ENCODE measurements around the gene TUBD1. TPM values are rescaled to one million over a fixed set of nuclear protein-coding genes. Genes with fewer than 3 reads are reported as not detected.

TUBD1 gene
- total and polyA plus RNA-seq, 2 donors from 2014 or later: 6.8 to 11.9 TPM

DNA sequence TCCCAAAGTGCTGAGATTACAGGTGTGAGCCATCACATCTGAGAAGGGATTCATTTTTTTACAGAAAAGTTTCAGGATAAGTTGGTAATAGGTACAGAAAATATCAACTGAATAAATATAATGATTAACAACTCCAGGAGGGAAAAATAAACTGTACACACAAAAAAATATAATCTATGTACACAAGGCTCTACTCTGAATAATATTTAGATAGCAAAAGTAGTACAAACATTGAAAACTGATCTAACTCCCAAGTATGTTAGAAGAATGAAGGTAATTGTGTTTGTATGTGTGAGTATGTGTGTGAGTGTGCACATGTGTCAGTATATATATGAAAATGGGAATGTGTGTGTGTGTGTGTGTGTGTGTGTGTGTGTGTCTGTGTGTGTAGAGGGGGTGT lies 20.4 kb downstream of the TUBD1 start:
- Histone ChIP-seq H3K27me3 (ENCODE audit: control insufficient read depth, insufficient read depth, low read length) (no peaks in the 10 kb centered on the region), H3K36me3 (ENCODE audit: control insufficient read depth in 2 of 3, insufficient read depth in 3 of 3, low read length in 3 of 3) (no peaks in the 10 kb centered on the region), H3K9me3 (ENCODE audit: control insufficient read depth in 2 of 3, insufficient read depth in 1 of 3, low read length in 3 of 3) (no peaks in the 10 kb centered on the region), H3K4me3 (ENCODE audit: low read length in 3 of 3) (no peak overlapping the region), H3K9ac (ENCODE audit: low read length in 3 of 3) (no peak overlapping the region), H3K4me1 (ENCODE audit: control insufficient read depth in 2 of 3, insufficient read depth in 2 of 3, low read depth in 1 of 3, low read length in 3 of 3) (no peaks in the 10 kb centered on the region), H3K27ac (ENCODE audit: low read depth in 2 of 2, low read length in 2 of 2) (no peak overlapping the region)
- DNase-seq (no peak), FAIRE-seq (no peak)
- intact Hi-C loops (cut with DNase I): no loop called here
- TF ChIP-seq, protein P1, sequence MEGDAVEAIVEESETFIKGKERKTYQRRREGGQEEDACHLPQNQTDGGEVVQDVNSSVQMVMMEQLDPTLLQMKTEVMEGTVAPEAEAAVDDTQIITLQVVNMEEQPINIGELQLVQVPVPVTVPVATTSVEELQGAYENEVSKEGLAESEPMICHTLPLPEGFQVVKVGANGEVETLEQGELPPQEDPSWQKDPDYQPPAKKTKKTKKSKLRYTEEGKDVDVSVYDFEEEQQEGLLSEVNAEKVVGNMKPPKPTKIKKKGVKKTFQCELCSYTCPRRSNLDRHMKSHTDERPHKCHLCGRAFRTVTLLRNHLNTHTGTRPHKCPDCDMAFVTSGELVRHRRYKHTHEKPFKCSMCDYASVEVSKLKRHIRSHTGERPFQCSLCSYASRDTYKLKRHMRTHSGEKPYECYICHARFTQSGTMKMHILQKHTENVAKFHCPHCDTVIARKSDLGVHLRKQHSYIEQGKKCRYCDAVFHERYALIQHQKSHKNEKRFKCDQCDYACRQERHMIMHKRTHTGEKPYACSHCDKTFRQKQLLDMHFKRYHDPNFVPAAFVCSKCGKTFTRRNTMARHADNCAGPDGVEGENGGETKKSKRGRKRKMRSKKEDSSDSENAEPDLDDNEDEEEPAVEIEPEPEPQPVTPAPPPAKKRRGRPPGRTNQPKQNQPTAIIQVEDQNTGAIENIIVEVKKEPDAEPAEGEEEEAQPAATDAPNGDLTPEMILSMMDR (IDR thresholded peaks at IDR 0.05; ENCODE audit: borderline replicate concordance, extremely low read depth, insufficient read depth): no peak

DNA sequence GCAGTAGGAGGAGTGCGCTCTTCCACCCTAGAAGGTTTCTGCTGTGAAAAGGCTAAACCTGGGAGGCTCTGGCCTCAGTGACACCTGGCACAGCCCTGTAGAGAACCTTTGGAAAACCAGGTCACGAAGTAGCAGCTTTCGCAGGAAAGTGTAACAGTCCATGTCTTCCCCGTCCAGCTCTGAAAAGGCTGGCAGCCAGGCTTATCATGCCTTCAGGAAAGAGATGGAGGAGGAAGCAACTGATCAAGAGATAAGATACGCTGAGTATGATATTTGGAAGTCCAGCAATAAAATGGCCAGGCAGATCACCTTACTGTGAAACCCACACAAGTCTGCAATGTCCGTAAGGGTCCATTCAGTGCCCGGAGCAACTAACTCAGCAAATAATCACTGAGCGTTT lies 22.3 kb downstream of the TUBD1 start:
- H3K27ac ChIP-seq (ENCODE audit: low read depth in 2 of 2, low read length in 2 of 2): no peak overlapping the region
- H3K4me1 ChIP-seq (ENCODE audit: control insufficient read depth in 2 of 3, insufficient read depth in 2 of 3, low read depth in 1 of 3, low read length in 3 of 3): no peaks in the 10 kb centered on the region
- TF ChIP-seq, protein P1 (IDR thresholded peaks at IDR 0.05; ENCODE audit: borderline replicate concordance, extremely low read depth, insufficient read depth): no peak
- DNase-seq (no peak), FAIRE-seq (no peak)
- no peak overlapping the region for H3K9ac ChIP-seq (ENCODE audit: low read length in 3 of 3)
- no peaks in the 10 kb centered on the region for H3K9me3 ChIP-seq (ENCODE audit: control insufficient read depth in 2 of 3, insufficient read depth in 1 of 3, low read length in 3 of 3)
- H3K36me3 ChIP-seq (ENCODE audit: control insufficient read depth in 2 of 3, insufficient read depth in 3 of 3, low read length in 3 of 3): no peaks in the 10 kb centered on the region
- no peak overlapping the region for H3K4me3 ChIP-seq (ENCODE audit: low read length in 3 of 3)
- intact Hi-C loops (cut with DNase I): no loop called here
- H3K27me3 ChIP-seq (ENCODE audit: control insufficient read depth, insufficient read depth, low read length): no peaks in the 10 kb centered on the region

DNA sequence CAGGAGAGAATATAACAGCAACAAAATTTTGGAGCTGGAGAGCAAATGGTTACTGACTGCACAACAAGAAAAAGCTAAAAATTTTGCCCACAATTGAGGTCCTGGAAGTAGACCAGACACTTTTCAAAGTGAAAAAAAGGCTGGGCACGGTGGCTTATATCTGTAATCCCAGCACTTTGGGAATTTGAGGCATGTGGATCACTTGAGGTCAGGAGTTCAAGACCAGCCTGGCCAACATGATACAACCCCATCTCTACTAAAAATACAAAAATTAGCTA lies 22.9 kb downstream of the TUBD1 start:
- TF ChIP-seq, protein P1 (IDR thresholded peaks at IDR 0.05; ENCODE audit: borderline replicate concordance, extremely low read depth, insufficient read depth): no peak
- no peaks in the 10 kb centered on the region for H3K4me1 ChIP-seq (ENCODE audit: control insufficient read depth in 2 of 3, insufficient read depth in 2 of 3, low read depth in 1 of 3, low read length in 3 of 3)
- no peak for FAIRE-seq

DNA sequence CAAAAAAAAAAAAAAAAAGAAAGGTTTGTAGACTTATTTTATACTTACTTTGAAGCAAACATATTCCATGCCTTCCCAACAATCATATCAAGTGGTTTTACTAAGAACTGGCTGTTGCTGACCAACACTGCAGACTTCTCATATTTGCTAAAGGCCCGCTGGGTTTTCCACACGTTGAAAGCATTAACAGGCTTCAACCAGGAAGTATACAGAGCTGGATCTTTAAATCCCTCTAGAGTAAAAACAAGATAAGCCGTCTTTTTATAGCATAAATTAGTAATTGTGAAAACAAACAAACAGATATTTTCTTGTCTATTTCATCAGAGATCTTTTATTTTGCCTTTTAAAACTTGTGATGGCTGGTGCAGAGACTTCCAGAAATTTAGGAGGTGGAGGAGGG lies 29.1 kb downstream of the TUBD1 start:
- intact Hi-C loops (cut with DNase I): no loop called here
- Histone ChIP-seq H3K27me3 (ENCODE audit: control insufficient read depth, insufficient read depth, low read length) (no peaks in the 10 kb centered on the region), H3K9me3 (ENCODE audit: control insufficient read depth in 2 of 3, insufficient read depth in 1 of 3, low read length in 3 of 3) (no peaks in the 10 kb centered on the region), H3K36me3 (ENCODE audit: control insufficient read depth in 2 of 3, insufficient read depth in 3 of 3, low read length in 3 of 3) (peaks cover 0 to 2% (median 0%) of the 10 kb centered on the region in 3 donors), H3K4me1 (ENCODE audit: control insufficient read depth in 2 of 3, insufficient read depth in 2 of 3, low read depth in 1 of 3, low read length in 3 of 3) (no peaks in the 10 kb centered on the region), H3K27ac (ENCODE audit: low read depth in 2 of 2, low read length in 2 of 2) (no peak overlapping the region), H3K9ac (ENCODE audit: low read length in 3 of 3) (no peak overlapping the region), H3K4me3 (ENCODE audit: low read length in 3 of 3) (no peak overlapping the region)
- FAIRE-seq (no peak), DNase-seq (no peak)
- TF ChIP-seq, protein P1 (IDR thresholded peaks at IDR 0.05; ENCODE audit: borderline replicate concordance, extremely low read depth, insufficient read depth): no peak

More for the DNA sequence above, 22.9 kb downstream of the TUBD1 start:
- peak overlapping the region in 1 of 2 donors; percentile 3 for H3K27ac ChIP-seq (ENCODE audit: low read depth in 2 of 2, low read length in 2 of 2)
- intact Hi-C loops (cut with DNase I): no loop called here
- H3K9ac ChIP-seq (ENCODE audit: low read length in 3 of 3): no peak overlapping the region
- H3K27me3 ChIP-seq (ENCODE audit: control insufficient read depth, insufficient read depth, low read length): no peaks in the 10 kb centered on the region
- H3K4me3 ChIP-seq (ENCODE audit: low read length in 3 of 3): no peak overlapping the region
- no peak for DNase-seq
- H3K36me3 ChIP-seq (ENCODE audit: control insufficient read depth in 2 of 3, insufficient read depth in 3 of 3, low read length in 3 of 3): no peaks in the 10 kb centered on the region
- H3K9me3 ChIP-seq (ENCODE audit: control insufficient read depth in 2 of 3, insufficient read depth in 1 of 3, low read length in 3 of 3): no peaks in the 10 kb centered on the region

Measured in kidney (tissue), 14 donors.